ENCODE results near the gene BMPR1A. TPM values are rescaled to one million over a fixed set of nuclear protein-coding genes. Genes with fewer than 3 reads are reported as not detected.

Gene BMPR1A
- total RNA-seq, 4 donors from 2014 or later: 25.6 to 46.2 (median 34.7) TPM

- no peak for TF ChIP-seq CTCF (IDR thresholded peaks at IDR 0.05; ENCODE audit: low read depth)
Observed at GRCh38 chr10:86768412-86769062, 12.1 kb downstream of the BMPR1A start.

GRCh38 chr10:86769991-86770390, 13.6 kb downstream of the BMPR1A start:
- no peak for TF ChIP-seq CTCF (IDR thresholded peaks at IDR 0.05; ENCODE audit: low read depth)

- TF ChIP-seq CTCF (IDR thresholded peaks at IDR 0.05; ENCODE audit: low read depth): no peak
Observed at GRCh38 chr10:86770412-86770960, 14.1 kb downstream of the BMPR1A start.

- TF ChIP-seq CTCF (IDR thresholded peaks at IDR 0.05; ENCODE audit: low read depth): no peak
Observed at GRCh38 chr10:86773498-86773897, 17.1 kb downstream of the BMPR1A start.

- no peak for TF ChIP-seq CTCF (IDR thresholded peaks at IDR 0.05; ENCODE audit: low read depth)
Observed at GRCh38 chr10:86775056-86775869, 18.8 kb downstream of the BMPR1A start.

- no peak for TF ChIP-seq CTCF (IDR thresholded peaks at IDR 0.05; ENCODE audit: low read depth)
Observed at GRCh38 chr10:86775870-86776180, 19.4 kb downstream of the BMPR1A start.

GRCh38 chr10:86779220-86780017, 23.0 kb downstream of the BMPR1A start:
- TF ChIP-seq CTCF (IDR thresholded peaks at IDR 0.05; ENCODE audit: low read depth): no peak
